Keratinocyte (primary cell): Measurements from ENCODE around the gene UTF1.
A peak's percentile ranks its signal among the peaks of the same experiment; 100 is the strongest.

Experiments used
- CTCF ChIP-seq, 3 experiments: IDR thresholded peaks in 1 of 3; conservative IDR thresholded peaks in 1 of 3; optimal IDR thresholded peaks in 1 of 3; 2 replicates in 2 of 3; 3 replicates in 1 of 3; pipeline versions ENCODE3 to v1.5.1; 2011; ENCODE audit warnings: low read length in 3 of 3, mild to moderate bottlenecking in 3 of 3, moderate library complexity in 2 of 3, control low read depth in 1 of 3, inconsistent platforms in 1 of 3; ENCODE audit not compliant: insufficient read depth in 2 of 3; ENCODE audit errors: extremely low read depth in 1 of 3
- EZH2 ChIP-seq: IDR thresholded peaks from one replicate; pipeline ENCODE4 v1.6.1; 2012; ENCODE audit warnings: inconsistent platforms, mild to moderate bottlenecking, low read length, moderate library complexity

- no peak for TF ChIP-seq CTCF (optimal IDR thresholded peaks at IDR 0.05 in 1 of 3, IDR thresholded peaks at IDR 0.05 in 1 of 3, conservative IDR thresholded peaks at IDR 0.05 in 1 of 3; ENCODE audit: extremely low read depth in 1 of 3, insufficient read depth in 2 of 3, low read length in 3 of 3)
- peak; percentile 99 for TF ChIP-seq EZH2
Measured at GRCh38 chr10:133236401-133237240, 6.6 kb downstream of the UTF1 start.
